ENCODE results near the gene SMYD5. TPM values are rescaled to one million over a fixed set of nuclear protein-coding genes. Genes with fewer than 3 reads are reported as not detected.
A peak's percentile ranks its signal among the peaks of the same experiment; 100 is the strongest.

SMYD5 gene
- total RNA-seq, 2 donors from 2014 or later, result 12.6 to 16.2 TPM

DNA sequence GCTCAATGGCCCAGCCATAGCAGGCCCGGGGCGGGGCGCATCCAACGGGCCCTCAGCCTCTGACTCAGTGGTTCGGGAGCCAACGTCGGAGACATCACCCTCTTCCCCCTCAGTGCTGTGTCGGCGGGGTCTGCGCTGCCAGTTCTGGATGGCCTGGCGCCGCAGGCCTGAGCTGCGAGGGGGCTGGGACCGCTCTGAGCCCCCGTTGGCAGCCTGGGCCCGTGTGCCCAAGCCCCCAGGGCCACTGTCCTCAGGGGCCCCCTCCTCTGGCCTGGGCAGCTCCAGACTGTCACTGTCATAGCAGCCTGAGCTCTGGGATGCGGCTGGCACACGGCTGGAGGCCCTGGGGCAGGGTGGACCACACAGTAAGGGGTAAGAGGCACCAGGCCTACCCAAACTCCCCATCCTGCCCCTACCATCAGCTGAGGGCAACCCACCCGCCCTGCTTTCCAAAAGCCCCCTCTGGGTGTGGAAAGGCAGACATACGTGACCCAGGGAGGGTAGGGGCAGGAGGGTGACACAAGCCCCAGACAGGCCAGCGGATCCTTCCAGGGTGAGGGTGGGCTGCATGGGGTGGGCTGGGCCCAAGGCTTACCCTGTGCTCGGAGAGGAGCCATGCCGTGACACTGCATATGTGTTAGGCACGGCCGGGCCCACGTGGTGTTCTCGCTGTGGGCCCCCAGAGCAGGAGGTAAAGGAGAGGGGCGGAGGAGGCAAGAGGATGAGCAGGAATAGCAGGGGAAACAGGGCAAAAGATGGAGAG lies 51.4 kb downstream of the SMYD5 start:
- Histone ChIP-seq H3K36me3 (no peaks in the 10 kb centered on the region), H3K27me3 (replicated peaks; ENCODE audit: insufficient read depth) (no peaks in the 10 kb centered on the region), H3K27ac (no peak overlapping the region), H3K9me3 (no peaks in the 10 kb centered on the region), H3K4me3 (no peak overlapping the region), H3K4me1 (ENCODE audit: control insufficient read depth in 1 of 2, low read depth in 2 of 2) (peaks cover 4 to 6% of the 10 kb centered on the region in 2 donors)
- DNase-seq (ENCODE audit: low spot score) (no peak), ATAC-seq (ENCODE audit: insufficient number of reproducible peaks, low FRiP score, low read depth) (no peak)
- TF ChIP-seq, protein P1, sequence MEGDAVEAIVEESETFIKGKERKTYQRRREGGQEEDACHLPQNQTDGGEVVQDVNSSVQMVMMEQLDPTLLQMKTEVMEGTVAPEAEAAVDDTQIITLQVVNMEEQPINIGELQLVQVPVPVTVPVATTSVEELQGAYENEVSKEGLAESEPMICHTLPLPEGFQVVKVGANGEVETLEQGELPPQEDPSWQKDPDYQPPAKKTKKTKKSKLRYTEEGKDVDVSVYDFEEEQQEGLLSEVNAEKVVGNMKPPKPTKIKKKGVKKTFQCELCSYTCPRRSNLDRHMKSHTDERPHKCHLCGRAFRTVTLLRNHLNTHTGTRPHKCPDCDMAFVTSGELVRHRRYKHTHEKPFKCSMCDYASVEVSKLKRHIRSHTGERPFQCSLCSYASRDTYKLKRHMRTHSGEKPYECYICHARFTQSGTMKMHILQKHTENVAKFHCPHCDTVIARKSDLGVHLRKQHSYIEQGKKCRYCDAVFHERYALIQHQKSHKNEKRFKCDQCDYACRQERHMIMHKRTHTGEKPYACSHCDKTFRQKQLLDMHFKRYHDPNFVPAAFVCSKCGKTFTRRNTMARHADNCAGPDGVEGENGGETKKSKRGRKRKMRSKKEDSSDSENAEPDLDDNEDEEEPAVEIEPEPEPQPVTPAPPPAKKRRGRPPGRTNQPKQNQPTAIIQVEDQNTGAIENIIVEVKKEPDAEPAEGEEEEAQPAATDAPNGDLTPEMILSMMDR (IDR thresholded peaks at IDR 0.05), result no peak

DNA sequence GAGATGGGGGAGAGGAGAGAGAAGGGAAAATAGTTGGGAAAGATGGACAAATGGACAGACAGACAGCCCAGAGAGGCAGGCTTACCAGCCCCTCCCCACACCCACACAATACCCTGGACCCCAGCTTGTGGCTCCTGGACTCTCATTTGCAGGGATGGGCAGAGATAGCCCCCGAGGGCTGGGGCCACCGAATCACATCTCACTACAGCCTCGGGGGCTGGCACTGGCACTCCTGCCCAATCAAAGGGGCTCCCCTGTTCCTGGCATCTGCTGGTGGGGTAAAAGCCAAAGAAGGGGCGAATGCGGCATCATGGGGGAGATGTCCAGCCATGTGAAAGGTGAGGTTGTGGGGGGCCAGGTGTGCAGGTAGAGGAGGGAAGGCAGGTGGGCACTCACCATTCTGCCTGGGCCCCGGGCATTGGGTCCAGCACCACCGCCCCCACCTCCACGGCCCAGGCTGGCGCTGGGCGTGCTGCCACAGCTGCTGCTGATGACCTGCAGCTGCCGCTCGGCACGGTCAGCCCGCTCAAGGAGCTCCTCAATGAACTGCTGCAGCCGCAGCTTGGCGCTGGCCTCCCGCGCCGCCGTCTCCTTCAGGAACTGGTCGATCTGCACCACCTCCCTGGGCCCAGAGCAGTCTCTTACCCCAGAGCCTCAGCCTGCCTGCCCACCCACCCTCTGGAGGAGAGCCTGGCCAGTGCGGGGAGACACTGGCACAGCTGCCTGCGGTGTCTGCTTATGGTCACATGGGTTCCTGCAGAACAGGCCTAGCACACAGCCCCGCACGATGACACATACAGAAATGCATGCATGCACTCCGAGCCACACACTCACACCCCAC lies 52.2 kb downstream of the SMYD5 start:
- Histone ChIP-seq H3K4me1 (ENCODE audit: control insufficient read depth in 1 of 2, low read depth in 2 of 2) (peaks cover 4 to 6% of the 10 kb centered on the region in 2 donors), H3K9me3 (no peaks in the 10 kb centered on the region), H3K36me3 (no peaks in the 10 kb centered on the region), H3K27me3 (replicated peaks; ENCODE audit: insufficient read depth) (no peaks in the 10 kb centered on the region), H3K27ac (no peak overlapping the region), H3K4me3 (no peak overlapping the region)
- ATAC-seq (ENCODE audit: insufficient number of reproducible peaks, low FRiP score, low read depth) (no peak), DNase-seq (ENCODE audit: low spot score) (no peak)
- TF ChIP-seq, protein P1 (IDR thresholded peaks at IDR 0.05), result no peak

- TF ChIP-seq, protein P1 (IDR thresholded peaks at IDR 0.05), result no peak
- H3K27me3 ChIP-seq (replicated peaks; ENCODE audit: insufficient read depth), result no peaks in the 10 kb centered on the region
These were observed 53.0 kb downstream of the SMYD5 start for GRCh38 chr2:73267008-73267407.

DNA sequence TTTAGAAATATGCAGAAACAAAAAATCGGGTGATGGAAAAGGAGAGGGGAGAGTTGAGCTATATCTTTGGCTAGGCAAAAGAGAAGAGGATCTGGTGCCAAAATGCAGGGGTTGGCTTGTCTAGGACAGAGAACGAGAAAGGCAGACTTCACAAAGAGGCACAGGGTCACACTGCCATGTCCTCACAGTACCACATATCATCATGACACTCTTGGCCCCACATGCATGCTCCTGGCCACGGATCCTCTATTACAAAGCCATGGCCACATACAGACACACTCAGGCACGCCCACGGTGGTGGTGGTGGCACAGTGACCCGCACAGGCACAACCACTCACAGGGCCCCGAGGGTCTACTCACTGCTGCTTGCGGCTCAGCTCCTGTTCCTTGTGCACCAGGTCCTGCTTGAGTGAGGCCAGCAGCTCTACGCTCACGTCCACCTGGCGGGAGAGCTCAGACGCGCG lies 54.4 kb downstream of the SMYD5 start:
- TF ChIP-seq, protein P1 (IDR thresholded peaks at IDR 0.05), result no peak
- Histone ChIP-seq H3K27ac (no peak overlapping the region), H3K4me1 (ENCODE audit: control insufficient read depth in 1 of 2, low read depth in 2 of 2) (peaks cover 4 to 6% of the 10 kb centered on the region in 2 donors), H3K27me3 (replicated peaks; ENCODE audit: insufficient read depth) (no peaks in the 10 kb centered on the region), H3K4me3 (peak overlapping the region; percentile 56), H3K36me3 (no peaks in the 10 kb centered on the region), H3K9me3 (no peaks in the 10 kb centered on the region)
- DNase-seq (ENCODE audit: low spot score) (no peak), ATAC-seq (ENCODE audit: insufficient number of reproducible peaks, low FRiP score, low read depth) (no peak)

More at GRCh38 chr2:73267008-73267407, 53.0 kb downstream of the SMYD5 start:
- ATAC-seq (ENCODE audit: insufficient number of reproducible peaks, low FRiP score, low read depth) (no peak), DNase-seq (ENCODE audit: low spot score) (no peak)
- H3K9me3 ChIP-seq, result no peaks in the 10 kb centered on the region
- no peaks in the 10 kb centered on the region for H3K36me3 ChIP-seq
- peaks cover 4 to 6% of the 10 kb centered on the region in 2 donors for H3K4me1 ChIP-seq (ENCODE audit: control insufficient read depth in 1 of 2, low read depth in 2 of 2)
- H3K4me3 ChIP-seq, result no peak overlapping the region
- no peak overlapping the region for H3K27ac ChIP-seq

All from thoracic aorta (tissue), 2 donors.